ENCODE measurements around the gene ACTN1.

The ACTN1 gene

GRCh38 chr14:68843471-68844209 is 135.5 kb downstream of the ACTN1 start (continued):
- no peak for TF ChIP-seq OVOL3 (tag by site-specific recombination; IDR thresholded peaks at IDR 0.05)
- TF ChIP-seq ZNF23 (tag by site-specific recombination; IDR thresholded peaks at IDR 0.05; ENCODE audit: borderline replicate concordance), result no peak
- peak; percentile 72; the same call in 1 of the 2 replicates for TF ChIP-seq ZNF2 (tag by site-specific recombination; IDR thresholded peaks at IDR 0.05)
- no peak for TF ChIP-seq ZNF548 (tag by site-specific recombination; IDR thresholded peaks at IDR 0.05)
- no peak for TF ChIP-seq ZBTB26 (tag by site-specific recombination; optimal IDR thresholded peaks at IDR 0.05)
- 0 out of 2 replicates have a peak, but pooled peaks have one; percentile 24 for TF ChIP-seq SP7 (tag by site-specific recombination; IDR thresholded peaks at IDR 0.05)
- TF ChIP-seq GLIS2 (tag by site-specific recombination; IDR thresholded peaks at IDR 0.05), result no peak
- TF ChIP-seq ZSCAN23 (tag by site-specific recombination; IDR thresholded peaks at IDR 0.05), result no peak
- no peak for TF ChIP-seq ZBTB11 (tag by site-specific recombination; conservative IDR thresholded peaks at IDR 0.05; ENCODE audit: low read depth)
- TF ChIP-seq, protein P1, sequence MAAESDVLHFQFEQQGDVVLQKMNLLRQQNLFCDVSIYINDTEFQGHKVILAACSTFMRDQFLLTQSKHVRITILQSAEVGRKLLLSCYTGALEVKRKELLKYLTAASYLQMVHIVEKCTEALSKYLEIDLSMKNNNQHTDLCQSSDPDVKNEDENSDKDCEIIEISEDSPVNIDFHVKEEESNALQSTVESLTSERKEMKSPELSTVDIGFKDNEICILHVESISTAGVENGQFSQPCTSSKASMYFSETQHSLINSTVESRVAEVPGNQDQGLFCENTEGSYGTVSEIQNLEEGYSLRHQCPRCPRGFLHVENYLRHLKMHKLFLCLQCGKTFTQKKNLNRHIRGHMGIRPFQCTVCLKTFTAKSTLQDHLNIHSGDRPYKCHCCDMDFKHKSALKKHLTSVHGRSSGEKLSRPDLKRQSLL (tag by site-specific recombination; IDR thresholded peaks at IDR 0.05), result no peak
- TF ChIP-seq, protein P2, sequence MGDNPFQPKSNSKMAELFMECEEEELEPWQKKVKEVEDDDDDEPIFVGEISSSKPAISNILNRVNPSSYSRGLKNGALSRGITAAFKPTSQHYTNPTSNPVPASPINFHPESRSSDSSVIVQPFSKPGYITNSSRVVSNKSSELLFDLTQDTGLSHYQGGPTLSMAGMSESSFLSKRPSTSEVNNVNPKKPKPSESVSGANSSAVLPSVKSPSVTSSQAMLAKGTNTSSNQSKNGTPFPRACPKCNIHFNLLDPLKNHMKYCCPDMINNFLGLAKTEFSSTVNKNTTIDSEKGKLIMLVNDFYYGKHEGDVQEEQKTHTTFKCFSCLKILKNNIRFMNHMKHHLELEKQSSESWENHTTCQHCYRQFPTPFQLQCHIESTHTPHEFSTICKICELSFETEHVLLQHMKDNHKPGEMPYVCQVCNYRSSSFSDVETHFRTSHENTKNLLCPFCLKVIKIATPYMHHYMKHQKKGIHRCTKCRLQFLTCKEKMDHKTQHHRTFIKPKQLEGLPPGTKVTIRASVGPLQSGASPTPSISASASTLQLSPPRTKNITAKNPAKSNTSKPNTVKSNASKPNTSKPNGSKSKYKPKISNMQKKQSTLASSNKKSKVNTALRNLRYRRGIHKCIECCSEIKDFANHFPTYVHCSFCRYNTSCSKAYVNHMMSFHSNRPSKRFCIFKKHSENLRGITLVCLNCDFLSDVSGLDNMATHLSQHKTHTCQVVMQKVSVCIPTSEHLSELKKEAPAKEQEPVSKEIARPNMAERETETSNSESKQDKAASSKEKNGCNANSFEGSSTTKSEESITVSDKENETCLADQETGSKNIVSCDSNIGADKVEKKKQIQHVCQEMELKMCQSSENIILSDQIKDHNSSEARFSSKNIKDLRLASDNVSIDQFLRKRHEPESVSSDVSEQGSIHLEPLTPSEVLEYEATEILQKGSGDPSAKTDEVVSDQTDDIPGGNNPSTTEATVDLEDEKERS (tag by site-specific recombination; IDR thresholded peaks at IDR 0.05), result no peak
- peak; percentile 95 for TF ChIP-seq PRDM4 (tag by site-specific recombination; IDR thresholded peaks at IDR 0.05)
- TF ChIP-seq SP3 (tag by site-specific recombination; IDR thresholded peaks at IDR 0.05), result no peak
- no peak for TF ChIP-seq ZNF626 (tag by site-specific recombination; IDR thresholded peaks at IDR 0.05)
- TF ChIP-seq, protein P3, sequence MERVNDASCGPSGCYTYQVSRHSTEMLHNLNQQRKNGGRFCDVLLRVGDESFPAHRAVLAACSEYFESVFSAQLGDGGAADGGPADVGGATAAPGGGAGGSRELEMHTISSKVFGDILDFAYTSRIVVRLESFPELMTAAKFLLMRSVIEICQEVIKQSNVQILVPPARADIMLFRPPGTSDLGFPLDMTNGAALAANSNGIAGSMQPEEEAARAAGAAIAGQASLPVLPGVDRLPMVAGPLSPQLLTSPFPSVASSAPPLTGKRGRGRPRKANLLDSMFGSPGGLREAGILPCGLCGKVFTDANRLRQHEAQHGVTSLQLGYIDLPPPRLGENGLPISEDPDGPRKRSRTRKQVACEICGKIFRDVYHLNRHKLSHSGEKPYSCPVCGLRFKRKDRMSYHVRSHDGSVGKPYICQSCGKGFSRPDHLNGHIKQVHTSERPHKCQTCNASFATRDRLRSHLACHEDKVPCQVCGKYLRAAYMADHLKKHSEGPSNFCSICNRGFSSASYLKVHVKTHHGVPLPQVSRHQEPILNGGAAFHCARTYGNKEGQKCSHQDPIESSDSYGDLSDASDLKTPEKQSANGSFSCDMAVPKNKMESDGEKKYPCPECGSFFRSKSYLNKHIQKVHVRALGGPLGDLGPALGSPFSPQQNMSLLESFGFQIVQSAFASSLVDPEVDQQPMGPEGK (tag by site-specific recombination; IDR thresholded peaks at IDR 0.05), result 0 out of 2 replicates have a peak, but pooled peaks have one; percentile 13
- 0 out of 2 replicates have a peak, but pooled peaks have one; percentile 43 for TF ChIP-seq ZNF660 (tag by site-specific recombination; IDR thresholded peaks at IDR 0.05)
- TF ChIP-seq, protein P4, sequence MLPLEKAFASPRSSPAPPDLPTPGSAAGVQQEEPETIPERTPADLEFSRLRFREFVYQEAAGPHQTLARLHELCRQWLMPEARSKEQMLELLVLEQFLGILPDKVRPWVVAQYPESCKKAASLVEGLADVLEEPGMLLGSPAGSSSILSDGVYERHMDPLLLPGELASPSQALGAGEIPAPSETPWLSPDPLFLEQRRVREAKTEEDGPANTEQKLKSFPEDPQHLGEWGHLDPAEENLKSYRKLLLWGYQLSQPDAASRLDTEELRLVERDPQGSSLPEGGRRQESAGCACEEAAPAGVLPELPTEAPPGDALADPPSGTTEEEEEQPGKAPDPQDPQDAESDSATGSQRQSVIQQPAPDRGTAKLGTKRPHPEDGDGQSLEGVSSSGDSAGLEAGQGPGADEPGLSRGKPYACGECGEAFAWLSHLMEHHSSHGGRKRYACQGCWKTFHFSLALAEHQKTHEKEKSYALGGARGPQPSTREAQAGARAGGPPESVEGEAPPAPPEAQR (tag by site-specific recombination; IDR thresholded peaks at IDR 0.05), result no peak
- TF ChIP-seq ZNF623 (tag by site-specific recombination; IDR thresholded peaks at IDR 0.05), result no peak
- no peak for TF ChIP-seq PRDM6 (tag by site-specific recombination; IDR thresholded peaks at IDR 0.05)
- TF ChIP-seq ZBTB48 (tag by site-specific recombination; IDR thresholded peaks at IDR 0.05), result no peak
